Measurements from ENCODE around the gene SFXN2.

GRCh38 chr10:102701272-102701671 is 13.2 kb upstream of the SFXN2 start:
- TF ChIP-seq, protein P1, sequence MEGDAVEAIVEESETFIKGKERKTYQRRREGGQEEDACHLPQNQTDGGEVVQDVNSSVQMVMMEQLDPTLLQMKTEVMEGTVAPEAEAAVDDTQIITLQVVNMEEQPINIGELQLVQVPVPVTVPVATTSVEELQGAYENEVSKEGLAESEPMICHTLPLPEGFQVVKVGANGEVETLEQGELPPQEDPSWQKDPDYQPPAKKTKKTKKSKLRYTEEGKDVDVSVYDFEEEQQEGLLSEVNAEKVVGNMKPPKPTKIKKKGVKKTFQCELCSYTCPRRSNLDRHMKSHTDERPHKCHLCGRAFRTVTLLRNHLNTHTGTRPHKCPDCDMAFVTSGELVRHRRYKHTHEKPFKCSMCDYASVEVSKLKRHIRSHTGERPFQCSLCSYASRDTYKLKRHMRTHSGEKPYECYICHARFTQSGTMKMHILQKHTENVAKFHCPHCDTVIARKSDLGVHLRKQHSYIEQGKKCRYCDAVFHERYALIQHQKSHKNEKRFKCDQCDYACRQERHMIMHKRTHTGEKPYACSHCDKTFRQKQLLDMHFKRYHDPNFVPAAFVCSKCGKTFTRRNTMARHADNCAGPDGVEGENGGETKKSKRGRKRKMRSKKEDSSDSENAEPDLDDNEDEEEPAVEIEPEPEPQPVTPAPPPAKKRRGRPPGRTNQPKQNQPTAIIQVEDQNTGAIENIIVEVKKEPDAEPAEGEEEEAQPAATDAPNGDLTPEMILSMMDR (conservative IDR thresholded peaks at IDR 0.05) = no peak
- no peak for TF ChIP-seq ZFX (IDR thresholded peaks at IDR 0.05)

All from C4-2B (cell line).